Neural cell (in vitro differentiated cells): ENCODE data around the gene PHACTR2. TPM values are rescaled to one million over a fixed set of nuclear protein-coding genes. Genes with fewer than 3 reads are reported as not detected.

Source experiments
- H2AFZ ChIP-seq: fragments of 200-600, 300-800 bp; sonication (generic), shearing (Covaris generic); 2 replicates; pipeline ENCODE4 v1.6.0; 2014; ENCODE audit warnings: low read depth, mild to moderate bottlenecking, antibody characterized with exemption, low read length, moderate library complexity
- H3F3A ChIP-seq: fragments of 200-600 bp; shearing (Covaris generic); 2 replicates; pipeline ENCODE4 v1.6.1; 2016; ENCODE audit warnings: mild to moderate bottlenecking, moderate library complexity, mixed read lengths, antibody characterized with exemption, low read length; ENCODE audit not compliant: insufficient read depth, poor library complexity, severe bottlenecking
- H3K27ac ChIP-seq: fragments of 200-600, 300-800 bp; sonication (generic), shearing (Covaris generic); 2 replicates; pipeline ENCODE4 v1.5.1; 2014; ENCODE audit warnings: mild to moderate bottlenecking, low read length, moderate library complexity
- H3K27me3 ChIP-seq: fragments of 300-800, 200-600 bp; sonication (generic), shearing (Covaris generic); 2 replicates; pipeline ENCODE4 v1.6.0; 2014; ENCODE audit warnings: mild to moderate bottlenecking, low read depth, low read length, moderate library complexity; ENCODE audit not compliant: insufficient read depth
- H3K36me3 ChIP-seq: fragments of 300-800, 200-600 bp; sonication (generic), shearing (Covaris generic); 2 replicates; pipeline ENCODE4 v1.5.1; 2014; ENCODE audit warnings: mild to moderate bottlenecking, antibody characterized with exemption, low read length, moderate library complexity; ENCODE audit not compliant: insufficient read depth
- H3K4me2 ChIP-seq: fragments of 300-800, 200-600 bp; sonication (generic), shearing (Covaris generic); 2 replicates; pipeline ENCODE4 v1.6.0; 2014; ENCODE audit warnings: mild to moderate bottlenecking, low read length
- H3K4me3 ChIP-seq: fragments of 300-800, 200-600 bp; sonication (generic), shearing (Covaris generic); 2 replicates; pipeline ENCODE4 v1.5.1; 2014; ENCODE audit warnings: mild to moderate bottlenecking, low read length, moderate library complexity
- H3K79me2 ChIP-seq: fragments of 200-600 bp; shearing (Covaris generic); replicated peaks from 2 replicates; pipeline ENCODE4 v1.6.0; 2014; ENCODE audit warnings: mild to moderate bottlenecking, low read length, moderate library complexity; ENCODE audit not compliant: insufficient read depth
- H3K9ac ChIP-seq: fragments of 300-800, 200-600 bp; sonication (generic), shearing (Covaris generic); 2 replicates; pipeline ENCODE4 v1.6.1; 2016; ENCODE audit warnings: mild to moderate bottlenecking, low read length, mixed read lengths
- H3K9me2 ChIP-seq: fragments of 200-600 bp; shearing (Covaris generic); 2 replicates; pipeline ENCODE4 v1.6.1; 2016; ENCODE audit warnings: mild to moderate bottlenecking, low read length, mixed read lengths; ENCODE audit not compliant: insufficient read depth
- H3K9me3 ChIP-seq: fragments of 200-600, 300-800 bp; sonication (generic), shearing (Covaris generic); 2 replicates; pipeline ENCODE4 v1.6.1; 2016; ENCODE audit warnings: mild to moderate bottlenecking, mixed run types, low read length, moderate library complexity, mixed read lengths
- H4K20me1 ChIP-seq: fragments of 200-600 bp; shearing (Covaris generic); 2 replicates; pipeline ENCODE4 v1.6.1; 2016; ENCODE audit warnings: mild to moderate bottlenecking, mixed run types; ENCODE audit not compliant: insufficient read depth
- CTCF ChIP-seq: fragments of 450-650 bp; IDR thresholded peaks from 2 replicates; pipeline ENCODE4 v1.5.1; 2014; ENCODE audit warnings: antibody characterized with exemption, mild to moderate bottlenecking, moderate library complexity; ENCODE audit not compliant: poor library complexity, severe bottlenecking
- EP300 ChIP-seq: fragments of 450-650 bp; conservative IDR thresholded peaks from 2 replicates; pipeline ENCODE4 v1.6.1; 2014; ENCODE audit warnings: antibody characterized with exemption, mild to moderate bottlenecking, moderate library complexity; ENCODE audit not compliant: poor library complexity, severe bottlenecking
- EZH2 ChIP-seq: fragments of 200-600, 300-800 bp; shearing (Covaris generic), sonication (generic); IDR thresholded peaks from 2 replicates; pipeline ENCODE4 v1.6.1; 2014; ENCODE audit warnings: antibody characterized with exemption, low read length, borderline replicate concordance, mild to moderate bottlenecking; ENCODE audit not compliant: insufficient read depth, poor library complexity, severe bottlenecking
- MXI1 ChIP-seq: fragments of 450-650 bp; conservative IDR thresholded peaks from 2 replicates; pipeline ENCODE4 v1.6.1; 2014; ENCODE audit warnings: antibody characterized with exemption, mild to moderate bottlenecking; ENCODE audit not compliant: poor library complexity, severe bottlenecking
- POLR2AphosphoS5 ChIP-seq: IDR thresholded peaks from 2 replicates; pipeline ENCODE4 v1.6.1; 2012
- RAD21 ChIP-seq: fragments of 450-650 bp; conservative IDR thresholded peaks from 2 replicates; pipeline ENCODE4 v1.6.1; 2014; ENCODE audit warnings: antibody characterized with exemption, mild to moderate bottlenecking, moderate library complexity
- REST ChIP-seq: IDR thresholded peaks from 2 replicates; pipeline ENCODE4 v1.6.1; 2012; ENCODE audit warnings: borderline replicate concordance
- SMC3 ChIP-seq: fragments of 450-650 bp; conservative IDR thresholded peaks from 2 replicates; pipeline ENCODE4 v1.6.1; 2014; ENCODE audit warnings: antibody characterized with exemption, mild to moderate bottlenecking, moderate library complexity; ENCODE audit not compliant: poor library complexity
- TAF1 ChIP-seq: IDR thresholded peaks from 2 replicates; pipeline ENCODE4 v1.6.1; 2012; ENCODE audit warnings: low read depth
- polyA plus RNA-seq: library from polyadenylated mRNA; depleted of rRNA; stranded (reverse); fragments of >200 nt; gene quantifications from 2 replicates; pipeline ENCODE4 v1.2.3, GENCODE V29; 2014

PHACTR2 gene
- polyA plus RNA-seq, 1 donor from 2014 or later, result 2.8 TPM

DNA sequence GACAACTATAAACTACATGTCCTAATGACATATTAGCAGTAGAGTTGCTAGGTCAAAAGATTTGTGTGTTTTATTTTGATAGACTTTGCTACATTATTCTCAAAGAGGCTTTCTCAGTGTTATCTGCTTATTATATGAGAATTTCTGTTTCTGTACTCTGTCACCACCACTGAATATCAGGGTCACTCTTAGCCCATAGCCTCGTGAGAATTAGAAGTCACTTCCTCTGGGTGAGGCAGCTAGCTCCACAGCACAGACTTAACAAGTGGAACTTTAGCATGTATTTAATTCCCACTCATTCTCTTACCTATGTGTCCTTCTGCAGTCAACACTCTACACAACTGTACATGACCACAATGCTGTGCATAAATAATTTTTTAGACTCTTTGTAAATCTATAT, 6.7 kb downstream of the PHACTR2 start:
- no peak overlapping the region for H3K4me3 ChIP-seq
- H2AFZ ChIP-seq, result no peak overlapping the region
- no peaks in the 10 kb centered on the region for H3K9me2 ChIP-seq
- peaks cover 2% of the 10 kb centered on the region for H3F3A ChIP-seq
- peaks cover 2% of the 10 kb centered on the region for H3K9me3 ChIP-seq
- TF ChIP-seq SMC3, result no peak
- TF ChIP-seq CTCF, result no peak
- TF ChIP-seq MXI1, result no peak
- TF ChIP-seq REST, result no peak
- TF ChIP-seq EP300, result no peak
- TF ChIP-seq POLR2AphosphoS5, result no peak
- no peak for TF ChIP-seq EZH2
- no peak for TF ChIP-seq TAF1
- TF ChIP-seq RAD21, result no peak
- H3K27me3 ChIP-seq, result no peaks in the 10 kb centered on the region
- no peak overlapping the region for H3K4me2 ChIP-seq
- H3K27ac ChIP-seq, result no peak overlapping the region
- H4K20me1 ChIP-seq, result no peaks in the 10 kb centered on the region
- H3K9ac ChIP-seq, result no peak overlapping the region
- H3K79me2 ChIP-seq, result peaks cover 9% of the 10 kb centered on the region
- H3K36me3 ChIP-seq, result no peaks in the 10 kb centered on the region

DNA sequence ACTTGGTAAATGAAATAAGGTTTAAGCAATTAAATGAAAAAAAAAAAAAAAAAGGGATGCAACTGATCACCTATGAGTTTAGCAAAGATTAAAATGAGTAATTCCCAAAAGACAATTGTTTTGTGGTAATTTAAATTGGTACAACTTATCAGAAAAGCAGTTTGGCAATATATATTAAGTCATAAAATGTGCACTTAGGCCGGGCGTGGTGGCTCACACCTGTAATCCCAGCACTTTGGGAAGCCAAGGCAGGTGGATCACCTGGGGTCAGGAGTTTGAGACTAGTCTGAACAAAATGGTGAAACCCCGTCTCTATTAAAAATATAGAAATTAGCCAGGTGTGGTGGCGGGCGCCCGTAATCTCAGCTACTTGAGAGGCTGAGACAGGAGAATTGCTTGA, 7.9 kb downstream of the PHACTR2 start:
- H4K20me1 ChIP-seq, result no peaks in the 10 kb centered on the region
- no peak overlapping the region for H3K4me2 ChIP-seq
- no peak overlapping the region for H3K4me3 ChIP-seq
- no peaks in the 10 kb centered on the region for H3F3A ChIP-seq
- no peaks in the 10 kb centered on the region for H3K27me3 ChIP-seq
- H3K27ac ChIP-seq, result no peak overlapping the region
- H2AFZ ChIP-seq, result no peak overlapping the region
- H3K9me3 ChIP-seq, result peaks cover 2% of the 10 kb centered on the region
- no peaks in the 10 kb centered on the region for H3K9me2 ChIP-seq
- H3K9ac ChIP-seq, result no peak overlapping the region
- TF ChIP-seq SMC3 (no peak), POLR2AphosphoS5 (no peak), EZH2 (no peak), EP300 (no peak), CTCF (no peak), MXI1 (no peak), REST (no peak), RAD21 (no peak), TAF1 (no peak)
- H3K36me3 ChIP-seq, result no peaks in the 10 kb centered on the region
- H3K79me2 ChIP-seq, result no peaks in the 10 kb centered on the region
